WI38 (cell line): ENCODE measurements around the gene ITPK1.

Experiments used
- H3K4me3 ChIP-seq: 2 replicates; pipeline ENCODE4 v1.5.1; 2011; ENCODE audit warnings: low read depth, mild to moderate bottlenecking, control low read depth, low read length
- CTCF ChIP-seq: IDR thresholded peaks from 2 replicates; pipeline ENCODE4 v1.5.1; 2012; ENCODE audit warnings: low read depth, mild to moderate bottlenecking, control low read depth, low read length

ITPK1 gene

DNA sequence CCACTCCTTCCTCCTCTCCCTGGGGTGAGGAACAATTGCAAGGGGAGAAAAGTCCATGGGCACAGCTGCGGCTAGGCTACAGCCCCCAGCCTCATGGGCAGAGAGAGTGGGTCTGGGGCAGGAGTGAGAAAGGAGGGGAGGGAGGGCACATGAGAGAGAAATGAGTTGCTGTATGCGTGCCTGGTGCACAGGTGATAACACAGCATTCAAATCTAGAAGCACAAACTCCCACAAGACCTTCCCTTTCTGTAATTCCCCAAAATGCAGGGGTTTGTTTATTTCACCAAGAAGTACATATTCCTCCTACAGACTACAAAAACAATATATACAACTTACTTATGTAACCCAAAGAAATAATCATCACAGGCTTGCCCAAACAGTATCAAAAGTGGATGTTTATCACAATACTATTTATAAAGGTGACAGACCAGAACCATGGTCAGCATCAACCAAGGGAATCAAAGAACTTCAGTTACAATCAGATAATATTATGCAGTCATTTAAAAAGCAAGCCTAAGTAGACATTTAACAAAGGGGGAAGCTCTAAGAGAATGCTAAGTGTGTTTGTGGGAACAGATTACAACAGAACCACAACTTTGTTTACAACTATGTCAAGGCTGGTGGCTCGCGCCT is 54.2 kb downstream of the ITPK1 start:
- no peak overlapping the region for H3K4me3 ChIP-seq
- no peak for TF ChIP-seq CTCF

GRCh38 chr14:93060841-93061240 is 54.9 kb downstream of the ITPK1 start:
- H3K4me3 ChIP-seq = no peak overlapping the region
- TF ChIP-seq CTCF = no peak

GRCh38 chr14:93059917-93060545 is 55.7 kb downstream of the ITPK1 start:
- no peak overlapping the region for H3K4me3 ChIP-seq
- no peak for TF ChIP-seq CTCF

- TF ChIP-seq CTCF = no peak
- no peak overlapping the region for H3K4me3 ChIP-seq
Observed at GRCh38 chr14:93059260-93059659, 56.5 kb downstream of the ITPK1 start.

DNA sequence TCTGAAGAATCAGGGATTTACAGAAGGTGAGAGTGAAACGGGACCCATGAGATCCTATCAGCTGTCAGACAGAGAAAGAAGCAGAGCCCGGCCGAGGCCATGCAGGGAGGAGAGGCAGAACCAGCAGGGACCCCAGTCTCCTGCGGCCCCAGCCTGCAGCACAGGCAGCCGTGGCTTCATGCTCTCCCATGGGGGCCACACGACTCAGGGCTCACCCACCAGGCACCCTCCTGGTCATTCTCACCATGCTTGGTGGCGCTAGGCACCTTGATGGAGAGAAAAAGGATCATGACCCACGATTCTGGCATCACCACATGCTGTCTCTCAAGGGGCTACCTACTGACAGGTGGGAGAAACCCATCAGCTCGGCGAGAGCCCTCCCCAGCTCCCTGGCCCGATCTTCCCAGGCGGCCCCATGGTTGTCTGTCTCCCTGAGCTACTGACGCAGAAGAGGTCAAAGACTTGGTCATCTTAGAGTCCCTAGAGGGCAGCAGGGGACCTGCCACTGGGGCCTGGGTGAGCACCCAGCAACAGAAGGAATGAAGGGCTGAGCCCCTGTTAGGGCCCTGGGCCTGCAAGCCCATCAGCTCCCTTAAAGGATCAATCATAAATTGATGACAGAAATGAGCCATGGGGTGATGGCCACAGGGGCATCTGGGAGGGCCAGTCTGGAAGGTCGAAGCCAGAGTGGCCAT is 58.0 kb downstream of the ITPK1 start:
- TF ChIP-seq CTCF = no peak
- no peak overlapping the region for H3K4me3 ChIP-seq

DNA sequence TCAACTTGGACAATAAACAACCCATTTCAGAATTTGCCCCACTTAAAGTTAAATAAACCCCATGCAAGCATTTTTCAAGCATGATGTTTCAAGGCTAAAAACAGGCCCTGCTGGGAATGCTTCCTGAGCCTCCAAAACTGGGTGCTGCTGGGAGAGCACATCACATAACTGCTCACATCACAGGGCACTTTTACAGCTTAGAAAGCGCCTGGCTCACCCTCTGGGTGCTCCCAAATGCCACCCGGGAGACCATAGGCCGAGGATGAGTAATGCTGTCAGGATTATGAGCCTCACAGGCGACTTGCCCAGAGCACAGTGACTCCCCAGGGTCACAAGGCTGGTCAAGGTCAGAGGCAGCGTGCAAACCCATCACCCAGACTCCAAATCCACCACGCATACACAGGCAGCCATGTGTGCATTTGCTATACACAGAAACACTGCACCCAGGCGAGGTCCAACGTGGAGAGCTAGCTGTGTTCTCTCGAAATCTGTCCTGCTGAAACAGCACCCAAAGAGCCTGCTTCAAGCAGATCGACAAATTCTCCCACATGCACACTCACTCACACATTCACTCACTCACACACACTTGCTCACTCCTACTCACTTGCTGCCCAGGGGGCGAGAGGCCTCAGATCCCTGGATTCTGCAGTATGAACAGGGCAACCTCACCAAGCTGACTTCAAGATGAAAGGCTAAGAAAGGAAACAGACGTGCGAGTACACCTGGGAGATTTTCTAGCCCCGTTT is 58.7 kb downstream of the ITPK1 start:
- no peak overlapping the region for H3K4me3 ChIP-seq
- no peak for TF ChIP-seq CTCF
